GM12878 (cell line): Measurements from ENCODE around the gene BIVM. TPM values are rescaled to one million over a fixed set of nuclear protein-coding genes. Genes with fewer than 3 reads are reported as not detected.
A peak's percentile ranks its signal among the peaks of the same experiment; 100 is the strongest.

Experiments
- CBX3 ChIP-seq: fragments of 200-600 bp; sonication (generic); IDR thresholded peaks from 2 replicates; pipeline ENCODE4 v1.6.1; 2016; ENCODE audit warnings: low read depth, borderline replicate concordance
- CHD4 ChIP-seq: fragments of 200-600 bp; sonication (generic); IDR thresholded peaks from 2 replicates; pipeline ENCODE4 v1.6.1; 2016; ENCODE audit warnings: mild to moderate bottlenecking
- FOXM1 ChIP-seq: IDR thresholded peaks from 2 replicates; pipeline ENCODE4 v1.6.1; 2012; ENCODE audit warnings: low read depth, mild to moderate bottlenecking, inconsistent platforms, low read length, moderate library complexity
- GATAD2B ChIP-seq: fragments of 450-650 bp; conservative IDR thresholded peaks from 2 replicates; pipeline ENCODE4 v1.6.1; 2017; ENCODE audit warnings: low read depth, mild to moderate bottlenecking, moderate library complexity
- MEF2B ChIP-seq: fragments of 450-650 bp; IDR thresholded peaks from 2 replicates; pipeline ENCODE4 v1.6.1; 2018; ENCODE audit warnings: mild to moderate bottlenecking, moderate library complexity; ENCODE audit not compliant: partially characterized antibody, poor library complexity, severe bottlenecking
- POLR2AphosphoS2 ChIP-seq: IDR thresholded peaks from 2 replicates; pipeline ENCODE4 v1.6.1; 2011; ENCODE audit warnings: low read depth, mild to moderate bottlenecking, low read length, improper control_type of control experiment, moderate library complexity
- RFX5 ChIP-seq: IDR thresholded peaks from 2 replicates; pipeline ENCODE4 v1.6.1; 2011; ENCODE audit warnings: low read depth, low read length, improper control_type of control experiment
- SMAD5 ChIP-seq: IDR thresholded peaks from 2 replicates; pipeline ENCODE4 v1.6.1; 2016; ENCODE audit warnings: antibody characterized with exemption, low read depth
- SMC3 ChIP-seq: IDR thresholded peaks from 2 replicates; pipeline ENCODE4 v1.6.1; 2011; ENCODE audit warnings: low read length, improper control_type of control experiment, borderline replicate concordance
- SP1 ChIP-seq: IDR thresholded peaks from one replicate; pipeline ENCODE4 v1.6.1; 2011; ENCODE audit warnings: low read depth, low read length
- STAT1 ChIP-seq: fragments of 450-650 bp; conservative IDR thresholded peaks from 2 replicates; pipeline ENCODE4 v1.6.1; 2014; ENCODE audit warnings: antibody characterized with exemption, mild to moderate bottlenecking
- ZZZ3 ChIP-seq: IDR thresholded peaks from 2 replicates; pipeline ENCODE4 v1.6.1; 2011; ENCODE audit warnings: low read depth; ENCODE audit not compliant: control insufficient read depth, insufficient read length
- polyA plus RNA-seq, 11 experiments: library from polyadenylated mRNA; depleted of rRNA in 4 of 11; unstranded in 6 of 11; stranded (reverse) in 5 of 11; fragments of >200 nt; fragmentation: Nextera tagmentation in 4 of 11; fragmentation: Illumina TruSeq in 1 of 11; extraction: Ambion mirVana in 4 of 11; extraction: Trizol in 1 of 11; gene quantifications; 1 replicate in 1 of 11; 2 replicates in 10 of 11; pipeline versions ENCODE4 v1.2.1 to v1.2.3, GENCODE V29; 2011 to 2016; ENCODE audit warnings: inconsistent platforms in 2 of 11, missing spikeins in 2 of 11, low read depth in 1 of 11
- total RNA-seq, 4 experiments: library from RNA; depleted of rRNA in 3 of 4; stranded (reverse); fragments of >200 nt in 3 of 4; fragmentation: Illumina TruSeq in 1 of 4; extraction: Trizol in 1 of 4; gene quantifications; 2 replicates each; pipeline versions ENCODE4 v1.2.1 to v1.2.3, GENCODE V29; 2013 to 2021
- TF ChIP-seq, protein P1 (sequence below), 3 experiments: IDR thresholded peaks in 2 of 3; conservative IDR thresholded peaks in 1 of 3; 2 replicates each; pipeline ENCODE4 v1.5.1; 2011; ENCODE audit warnings: low read depth in 3 of 3, low read length in 3 of 3, mild to moderate bottlenecking in 3 of 3, control low read depth in 2 of 3, moderate library complexity in 2 of 3, inconsistent platforms in 1 of 3, mixed read lengths in 1 of 3; ENCODE audit not compliant: control insufficient read depth in 2 of 3, insufficient read depth in 1 of 3; ENCODE audit errors: extremely low read depth in 1 of 3
- TF ChIP-seq, protein P2 (sequence below): IDR thresholded peaks from 2 replicates; pipeline ENCODE4 v1.6.1; 2011; ENCODE audit warnings: low read depth, low read length, improper control_type of control experiment, borderline replicate concordance
- TF ChIP-seq, protein P3 (sequence below): fragments of 450-650 bp; IDR thresholded peaks from 2 replicates; pipeline ENCODE4 v1.6.1; 2017; ENCODE audit warnings: mild to moderate bottlenecking, moderate library complexity
- TF ChIP-seq, protein P4 (sequence below): IDR thresholded peaks from 2 replicates; pipeline ENCODE4 v1.6.1; 2012; ENCODE audit warnings: low read depth, low read length, improper control_type of control experiment
- TF ChIP-seq, protein P5 (sequence below): fragments of 450-650 bp; IDR thresholded peaks from 2 replicates; pipeline ENCODE4 v1.6.1; 2017; ENCODE audit warnings: low read depth, mild to moderate bottlenecking, moderate library complexity
- TF ChIP-seq, protein P6 (sequence below): IDR thresholded peaks from 2 replicates; pipeline ENCODE4 v1.6.1; 2011; ENCODE audit warnings: borderline replicate concordance, low read depth, mild to moderate bottlenecking, moderate library complexity, low read length; ENCODE audit not compliant: insufficient read depth, poor library complexity, severe bottlenecking

BIVM gene
- total and polyA plus RNA-seq, 10 of the 15 experiments (the other 5 are each of a cell fraction or from before 2014, with no cell fraction given), result 3.4 to 20.1 (median 14.1) TPM

DNA sequence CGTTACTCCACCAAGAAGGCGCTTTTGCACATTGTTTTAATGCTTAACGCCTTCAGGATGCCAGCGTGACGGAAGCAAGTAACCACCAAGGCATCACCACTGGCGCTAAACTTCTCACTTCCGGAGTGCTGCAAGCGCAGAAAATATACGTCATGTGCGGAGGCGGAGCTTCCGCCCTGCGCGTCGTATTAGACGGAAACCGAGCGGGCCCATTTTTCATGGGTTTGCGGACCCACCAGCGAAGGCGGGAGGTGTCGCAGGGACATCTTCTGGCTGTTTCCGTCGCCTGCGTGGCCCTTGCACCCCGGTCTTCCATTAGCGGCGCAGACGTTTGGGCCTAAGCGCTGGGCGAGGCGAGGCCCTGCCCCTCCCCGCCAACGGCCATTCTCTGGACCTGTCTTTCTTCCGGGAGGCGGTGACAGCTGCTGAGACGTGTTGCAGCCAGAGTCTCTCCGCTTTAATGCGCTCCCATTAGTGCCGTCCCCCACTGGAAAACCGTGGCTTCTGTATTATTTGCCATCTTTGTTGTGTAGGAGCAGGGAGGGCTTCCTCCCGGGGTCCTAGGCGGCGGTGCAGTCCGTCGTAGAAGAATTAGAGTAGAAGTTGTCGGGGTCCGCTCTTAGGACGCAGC, 46.8 kb downstream of the BIVM start, which contains the start of gene ERCC5 (continued):
- TF ChIP-seq, protein P1, sequence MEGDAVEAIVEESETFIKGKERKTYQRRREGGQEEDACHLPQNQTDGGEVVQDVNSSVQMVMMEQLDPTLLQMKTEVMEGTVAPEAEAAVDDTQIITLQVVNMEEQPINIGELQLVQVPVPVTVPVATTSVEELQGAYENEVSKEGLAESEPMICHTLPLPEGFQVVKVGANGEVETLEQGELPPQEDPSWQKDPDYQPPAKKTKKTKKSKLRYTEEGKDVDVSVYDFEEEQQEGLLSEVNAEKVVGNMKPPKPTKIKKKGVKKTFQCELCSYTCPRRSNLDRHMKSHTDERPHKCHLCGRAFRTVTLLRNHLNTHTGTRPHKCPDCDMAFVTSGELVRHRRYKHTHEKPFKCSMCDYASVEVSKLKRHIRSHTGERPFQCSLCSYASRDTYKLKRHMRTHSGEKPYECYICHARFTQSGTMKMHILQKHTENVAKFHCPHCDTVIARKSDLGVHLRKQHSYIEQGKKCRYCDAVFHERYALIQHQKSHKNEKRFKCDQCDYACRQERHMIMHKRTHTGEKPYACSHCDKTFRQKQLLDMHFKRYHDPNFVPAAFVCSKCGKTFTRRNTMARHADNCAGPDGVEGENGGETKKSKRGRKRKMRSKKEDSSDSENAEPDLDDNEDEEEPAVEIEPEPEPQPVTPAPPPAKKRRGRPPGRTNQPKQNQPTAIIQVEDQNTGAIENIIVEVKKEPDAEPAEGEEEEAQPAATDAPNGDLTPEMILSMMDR (IDR thresholded peaks at IDR 0.05 in 2 of 3, conservative IDR thresholded peaks at IDR 0.05 in 1 of 3; ENCODE audit: control insufficient read depth in 2 of 3, extremely low read depth in 1 of 3, insufficient read depth in 1 of 3, low read depth in 3 of 3, low read length in 3 of 3), result peak in 1 of 3 experiments; percentile 4; a peak in 2 of 6 replicates
- no peak for TF ChIP-seq SMC3
- TF ChIP-seq, protein P2, sequence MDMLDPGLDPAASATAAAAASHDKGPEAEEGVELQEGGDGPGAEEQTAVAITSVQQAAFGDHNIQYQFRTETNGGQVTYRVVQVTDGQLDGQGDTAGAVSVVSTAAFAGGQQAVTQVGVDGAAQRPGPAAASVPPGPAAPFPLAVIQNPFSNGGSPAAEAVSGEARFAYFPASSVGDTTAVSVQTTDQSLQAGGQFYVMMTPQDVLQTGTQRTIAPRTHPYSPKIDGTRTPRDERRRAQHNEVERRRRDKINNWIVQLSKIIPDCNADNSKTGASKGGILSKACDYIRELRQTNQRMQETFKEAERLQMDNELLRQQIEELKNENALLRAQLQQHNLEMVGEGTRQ, result no peak
- no peak for TF ChIP-seq RFX5
- TF ChIP-seq, protein P3, sequence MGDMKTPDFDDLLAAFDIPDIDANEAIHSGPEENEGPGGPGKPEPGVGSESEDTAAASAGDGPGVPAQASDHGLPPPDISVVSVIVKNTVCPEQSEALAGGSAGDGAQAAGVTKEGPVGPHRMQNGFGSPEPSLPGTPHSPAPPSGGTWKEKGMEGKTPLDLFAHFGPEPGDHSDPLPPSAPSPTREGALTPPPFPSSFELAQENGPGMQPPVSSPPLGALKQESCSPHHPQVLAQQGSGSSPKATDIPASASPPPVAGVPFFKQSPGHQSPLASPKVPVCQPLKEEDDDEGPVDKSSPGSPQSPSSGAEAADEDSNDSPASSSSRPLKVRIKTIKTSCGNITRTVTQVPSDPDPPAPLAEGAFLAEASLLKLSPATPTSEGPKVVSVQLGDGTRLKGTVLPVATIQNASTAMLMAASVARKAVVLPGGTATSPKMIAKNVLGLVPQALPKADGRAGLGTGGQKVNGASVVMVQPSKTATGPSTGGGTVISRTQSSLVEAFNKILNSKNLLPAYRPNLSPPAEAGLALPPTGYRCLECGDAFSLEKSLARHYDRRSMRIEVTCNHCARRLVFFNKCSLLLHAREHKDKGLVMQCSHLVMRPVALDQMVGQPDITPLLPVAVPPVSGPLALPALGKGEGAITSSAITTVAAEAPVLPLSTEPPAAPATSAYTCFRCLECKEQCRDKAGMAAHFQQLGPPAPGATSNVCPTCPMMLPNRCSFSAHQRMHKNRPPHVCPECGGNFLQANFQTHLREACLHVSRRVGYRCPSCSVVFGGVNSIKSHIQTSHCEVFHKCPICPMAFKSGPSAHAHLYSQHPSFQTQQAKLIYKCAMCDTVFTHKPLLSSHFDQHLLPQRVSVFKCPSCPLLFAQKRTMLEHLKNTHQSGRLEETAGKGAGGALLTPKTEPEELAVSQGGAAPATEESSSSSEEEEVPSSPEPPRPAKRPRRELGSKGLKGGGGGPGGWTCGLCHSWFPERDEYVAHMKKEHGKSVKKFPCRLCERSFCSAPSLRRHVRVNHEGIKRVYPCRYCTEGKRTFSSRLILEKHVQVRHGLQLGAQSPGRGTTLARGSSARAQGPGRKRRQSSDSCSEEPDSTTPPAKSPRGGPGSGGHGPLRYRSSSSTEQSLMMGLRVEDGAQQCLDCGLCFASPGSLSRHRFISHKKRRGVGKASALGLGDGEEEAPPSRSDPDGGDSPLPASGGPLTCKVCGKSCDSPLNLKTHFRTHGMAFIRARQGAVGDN, result peak; percentile 35
- peak; percentile 56; the same call in 1 of the 2 replicates for TF ChIP-seq SMAD5
- TF ChIP-seq POLR2AphosphoS2, result peak; percentile 81; the same call in 1 of the 2 replicates
- peak; percentile 81 for TF ChIP-seq GATAD2B
- TF ChIP-seq STAT1, result peak; percentile 82; the same call in 1 of the 2 replicates
- no peak for TF ChIP-seq CBX3
- TF ChIP-seq CHD4, result no peak
- no peak for TF ChIP-seq MEF2B
- TF ChIP-seq, protein P4, sequence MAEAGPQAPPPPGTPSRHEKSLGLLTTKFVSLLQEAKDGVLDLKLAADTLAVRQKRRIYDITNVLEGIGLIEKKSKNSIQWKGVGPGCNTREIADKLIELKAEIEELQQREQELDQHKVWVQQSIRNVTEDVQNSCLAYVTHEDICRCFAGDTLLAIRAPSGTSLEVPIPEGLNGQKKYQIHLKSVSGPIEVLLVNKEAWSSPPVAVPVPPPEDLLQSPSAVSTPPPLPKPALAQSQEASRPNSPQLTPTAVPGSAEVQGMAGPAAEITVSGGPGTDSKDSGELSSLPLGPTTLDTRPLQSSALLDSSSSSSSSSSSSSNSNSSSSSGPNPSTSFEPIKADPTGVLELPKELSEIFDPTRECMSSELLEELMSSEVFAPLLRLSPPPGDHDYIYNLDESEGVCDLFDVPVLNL, result no peak
- TF ChIP-seq, protein P5, sequence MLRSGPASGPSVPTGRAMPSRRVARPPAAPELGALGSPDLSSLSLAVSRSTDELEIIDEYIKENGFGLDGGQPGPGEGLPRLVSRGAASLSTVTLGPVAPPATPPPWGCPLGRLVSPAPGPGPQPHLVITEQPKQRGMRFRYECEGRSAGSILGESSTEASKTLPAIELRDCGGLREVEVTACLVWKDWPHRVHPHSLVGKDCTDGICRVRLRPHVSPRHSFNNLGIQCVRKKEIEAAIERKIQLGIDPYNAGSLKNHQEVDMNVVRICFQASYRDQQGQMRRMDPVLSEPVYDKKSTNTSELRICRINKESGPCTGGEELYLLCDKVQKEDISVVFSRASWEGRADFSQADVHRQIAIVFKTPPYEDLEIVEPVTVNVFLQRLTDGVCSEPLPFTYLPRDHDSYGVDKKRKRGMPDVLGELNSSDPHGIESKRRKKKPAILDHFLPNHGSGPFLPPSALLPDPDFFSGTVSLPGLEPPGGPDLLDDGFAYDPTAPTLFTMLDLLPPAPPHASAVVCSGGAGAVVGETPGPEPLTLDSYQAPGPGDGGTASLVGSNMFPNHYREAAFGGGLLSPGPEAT, result peak; percentile 97
- TF ChIP-seq FOXM1, result 0 out of 2 replicates have a peak, but pooled peaks have one; percentile 56
- TF ChIP-seq, protein P6, sequence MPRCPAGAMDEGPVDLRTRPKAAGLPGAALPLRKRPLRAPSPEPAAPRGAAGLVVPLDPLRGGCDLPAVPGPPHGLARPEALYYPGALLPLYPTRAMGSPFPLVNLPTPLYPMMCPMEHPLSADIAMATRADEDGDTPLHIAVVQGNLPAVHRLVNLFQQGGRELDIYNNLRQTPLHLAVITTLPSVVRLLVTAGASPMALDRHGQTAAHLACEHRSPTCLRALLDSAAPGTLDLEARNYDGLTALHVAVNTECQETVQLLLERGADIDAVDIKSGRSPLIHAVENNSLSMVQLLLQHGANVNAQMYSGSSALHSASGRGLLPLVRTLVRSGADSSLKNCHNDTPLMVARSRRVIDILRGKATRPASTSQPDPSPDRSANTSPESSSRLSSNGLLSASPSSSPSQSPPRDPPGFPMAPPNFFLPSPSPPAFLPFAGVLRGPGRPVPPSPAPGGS, result peak; percentile 35
- TF ChIP-seq ZZZ3, result no peak
- peak; percentile 79 for TF ChIP-seq SP1
